Activated CD4-positive, alpha-beta T cell treated with anti-CD3 and anti-CD28 coated beads, Interleukin-2, Interleukin-4, amounts not matched to agents 100 ng/mL and 50 ng/mL, durations not matched to agents 16 hours and 8 hours (primary cell): Measurements from ENCODE around the gene DIS3L.
"Not testable (repeated sequence)": the region's sequence is repeated elsewhere in the genome, so short reads cannot be mapped to it uniquely, and the experiment has no call there.

ENCODE experiments used
- DNase-seq: peaks from one replicate; pipeline ENCODE4 v3.0.0-alpha.2; 2020; ENCODE audit warnings: low spot score

DIS3L gene

GRCh38 chr15:66310786-66311185 is 17.4 kb downstream of the DIS3L start:
- no peak for DNase-seq

DNA sequence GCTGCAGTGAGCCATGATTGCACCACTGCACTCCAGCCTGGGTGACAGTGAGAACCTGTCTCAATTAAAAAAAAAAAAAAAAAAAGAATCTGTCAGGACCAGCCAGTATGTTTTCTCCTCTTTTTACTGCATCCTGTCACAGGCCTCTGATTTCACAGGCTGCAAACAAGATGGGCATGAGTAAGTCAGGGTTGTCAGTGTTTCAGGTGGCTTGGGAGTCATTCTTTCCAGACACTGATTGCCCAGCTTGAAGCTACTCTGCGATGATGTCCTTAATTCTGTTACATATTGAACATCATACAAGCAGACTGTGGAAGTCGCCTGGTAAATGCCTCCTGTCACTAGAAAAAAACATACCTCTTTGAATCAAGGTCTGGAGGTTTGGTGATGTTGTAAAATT is 18.8 kb downstream of the DIS3L start:
- no peak for DNase-seq

- DNase-seq = no peak
Measured at GRCh38 chr15:66323312-66323928, 30.1 kb downstream of the DIS3L start.

DNA sequence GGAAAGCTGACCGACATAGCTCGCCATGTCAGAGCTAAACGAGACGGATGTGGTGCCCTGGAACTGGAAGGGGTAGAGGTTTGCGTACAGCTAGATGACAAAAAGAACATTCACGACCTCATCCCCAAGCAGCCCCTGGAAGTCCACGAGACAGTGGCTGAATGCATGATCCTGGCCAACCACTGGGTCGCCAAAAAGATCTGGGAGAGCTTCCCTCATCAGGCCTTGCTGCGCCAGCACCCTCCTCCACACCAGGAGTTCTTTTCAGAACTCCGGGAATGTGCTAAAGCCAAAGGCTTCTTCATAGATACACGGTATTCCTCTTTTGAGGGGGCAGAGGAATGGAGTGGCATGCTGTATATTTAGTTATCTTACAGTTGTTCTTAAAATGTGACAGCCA is 32.7 kb downstream of the DIS3L start:
- no peak for DNase-seq

GRCh38 chr15:66327736-66328135 is 34.4 kb downstream of the DIS3L start:
- DNase-seq = no peak

DNA sequence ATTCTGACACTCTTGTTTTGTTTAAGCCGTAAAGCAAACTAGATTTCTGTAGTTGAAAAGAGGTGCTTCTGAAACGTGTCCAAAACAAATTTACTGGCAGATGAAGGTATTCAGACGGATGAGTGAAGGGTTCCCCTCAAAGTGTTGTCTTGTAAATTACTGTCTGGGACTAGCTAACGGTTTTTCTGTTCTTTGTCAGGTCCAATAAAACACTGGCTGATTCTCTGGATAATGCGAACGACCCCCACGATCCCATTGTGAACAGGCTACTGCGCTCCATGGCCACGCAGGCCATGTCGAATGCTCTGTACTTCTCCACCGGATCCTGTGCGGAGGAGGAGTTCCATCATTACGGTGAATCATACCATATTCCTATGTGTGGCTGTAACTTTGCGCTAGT is 35.4 kb downstream of the DIS3L start:
- DNase-seq = no peak

- not testable (repeated sequence) for DNase-seq
Measured at GRCh38 chr15:66348530-66348929, 55.2 kb downstream of the DIS3L start.

DNA sequence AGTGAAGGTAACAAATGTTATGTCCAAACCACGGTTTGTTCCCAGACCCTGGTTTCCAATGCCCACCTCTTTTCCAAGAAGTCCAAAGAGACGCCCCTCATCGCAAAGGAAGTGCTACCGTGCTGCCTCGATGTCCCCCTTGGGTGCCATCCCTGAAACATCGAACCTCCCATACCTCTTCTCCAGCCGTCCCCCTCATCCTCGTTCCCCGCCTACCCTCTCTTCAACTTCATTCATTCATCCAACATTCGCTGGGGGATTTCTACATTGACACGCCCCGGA is 62.6 kb downstream of the DIS3L start:
- no peak for DNase-seq

GRCh38 chr15:66356359-66357236 is 63.2 kb downstream of the DIS3L start, which contains the start of gene TIPIN:
Gene TIPIN, minus strand, starts transcription at chr15:66356685. Its CDS starts 3,738 bp downstream, at chr15:66352947.
- DNase-seq = peak; percentile 98

DNA sequence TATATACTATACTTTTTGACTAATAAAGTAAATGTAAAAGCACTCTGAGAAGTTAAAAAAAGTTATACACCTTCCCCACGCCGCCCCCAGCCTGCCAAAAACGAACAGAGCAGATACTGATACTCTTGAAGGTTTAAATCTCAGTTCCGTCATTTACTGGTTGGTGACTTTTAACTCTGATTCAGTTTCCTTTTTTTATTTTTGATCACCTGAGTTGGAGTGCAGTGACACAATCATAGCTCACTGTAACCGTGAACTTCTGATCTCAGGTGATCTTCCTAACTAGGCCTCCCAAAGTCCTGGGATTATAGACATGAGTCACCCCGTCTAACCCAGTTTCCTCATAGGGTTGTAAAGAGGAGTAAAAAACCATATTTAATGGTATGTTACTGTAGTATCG is 66.4 kb downstream of the DIS3L start:
- DNase-seq = no peak

DNA sequence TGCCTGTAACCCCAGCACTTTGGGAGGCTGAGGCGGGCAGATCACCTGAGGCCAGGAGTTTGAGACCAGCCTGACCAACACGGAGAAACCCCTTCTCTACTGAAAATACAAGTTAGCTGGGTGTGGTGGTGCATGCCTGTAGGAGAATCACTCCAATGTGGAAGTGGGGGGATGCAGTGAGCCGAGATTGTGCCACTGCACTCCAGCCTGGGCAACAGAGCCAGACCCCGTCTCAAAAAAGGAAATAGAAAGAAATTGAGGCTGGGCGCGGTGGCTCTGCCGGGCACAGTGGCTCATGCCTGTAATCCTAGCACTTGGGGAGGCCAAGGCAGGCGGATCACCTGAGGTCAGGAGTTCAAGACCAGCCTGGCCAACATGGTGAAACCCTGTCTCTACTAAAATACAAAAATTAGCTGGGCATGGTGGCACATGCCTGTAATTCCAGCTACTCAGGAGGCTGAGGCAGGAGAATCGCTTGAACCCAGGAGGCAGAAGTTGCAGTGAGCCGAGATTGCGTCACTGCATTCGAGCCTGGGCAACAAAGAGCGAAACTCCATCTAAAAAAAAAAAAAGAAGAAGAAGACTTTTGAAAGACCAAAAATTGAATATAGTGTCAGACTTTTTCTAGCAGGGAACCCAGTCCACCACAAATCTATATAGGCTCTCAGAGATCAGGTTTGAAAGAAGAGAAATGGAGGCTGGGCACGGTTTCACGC is 68.5 kb downstream of the DIS3L start:
- not testable (repeated sequence) for DNase-seq

DNA sequence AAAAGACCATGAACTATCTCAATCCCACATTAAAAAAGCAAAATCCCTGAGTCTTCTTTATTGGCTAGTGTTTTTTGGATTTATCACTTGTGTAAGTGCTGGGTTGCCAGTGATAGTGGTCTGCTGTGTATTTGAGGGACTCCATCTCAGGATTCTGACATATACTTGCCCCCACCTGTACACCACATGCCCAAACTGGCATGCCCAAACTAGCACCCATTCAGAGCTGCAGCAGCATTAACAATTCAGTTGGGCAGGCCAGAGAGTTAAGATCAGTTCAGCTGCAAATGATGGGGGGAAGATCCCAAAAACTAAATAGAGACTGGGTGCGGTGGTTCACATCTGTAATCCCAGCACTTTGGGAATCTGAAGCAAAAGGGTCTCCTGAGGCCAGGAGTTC is 69.4 kb downstream of the DIS3L start:
- DNase-seq = no peak

GRCh38 chr15:66364944-66365528 is 71.7 kb downstream of the DIS3L start:
- no peak for DNase-seq

DNA sequence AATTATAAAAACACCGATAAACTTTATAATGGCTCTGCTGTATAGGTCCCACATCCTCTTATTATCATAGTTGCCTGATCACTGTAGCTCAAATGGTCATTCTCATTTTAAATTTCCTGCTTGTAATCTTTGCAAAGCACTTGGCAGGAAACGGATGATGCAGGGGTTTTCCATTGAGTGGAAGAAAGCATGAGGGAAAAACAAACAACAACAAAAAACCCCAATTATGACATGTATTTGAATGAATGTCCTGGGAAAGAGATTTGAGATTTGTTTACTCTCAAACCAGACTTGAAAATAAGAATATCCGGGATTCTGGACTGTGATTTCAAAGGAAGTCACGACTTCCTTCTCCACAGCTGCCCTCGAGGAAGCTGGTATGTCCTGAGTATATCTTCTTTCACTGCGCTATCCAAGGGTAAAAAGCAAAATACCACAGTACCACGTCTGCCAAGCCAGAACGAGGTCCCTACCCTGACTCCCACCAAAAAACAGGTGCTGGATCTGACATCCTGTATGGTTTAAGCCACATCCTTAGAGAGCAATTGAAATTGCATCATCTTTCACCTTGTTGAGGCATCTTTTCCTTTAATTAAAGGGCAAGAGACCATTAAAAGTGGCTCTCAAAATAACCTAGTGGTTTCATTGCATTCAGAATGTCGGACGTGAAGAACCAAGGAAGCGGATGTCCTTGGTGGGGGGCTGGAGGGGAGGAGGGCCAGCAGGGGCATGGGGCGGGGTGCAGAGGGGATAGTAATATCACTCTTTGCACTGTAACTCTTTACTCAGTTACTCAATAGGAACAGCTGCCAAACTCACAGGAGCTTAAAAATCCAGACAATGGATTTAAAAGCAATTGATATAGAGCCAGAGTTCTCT is 76.6 kb downstream of the DIS3L start:
- DNase-seq = peak; percentile 70

DNA sequence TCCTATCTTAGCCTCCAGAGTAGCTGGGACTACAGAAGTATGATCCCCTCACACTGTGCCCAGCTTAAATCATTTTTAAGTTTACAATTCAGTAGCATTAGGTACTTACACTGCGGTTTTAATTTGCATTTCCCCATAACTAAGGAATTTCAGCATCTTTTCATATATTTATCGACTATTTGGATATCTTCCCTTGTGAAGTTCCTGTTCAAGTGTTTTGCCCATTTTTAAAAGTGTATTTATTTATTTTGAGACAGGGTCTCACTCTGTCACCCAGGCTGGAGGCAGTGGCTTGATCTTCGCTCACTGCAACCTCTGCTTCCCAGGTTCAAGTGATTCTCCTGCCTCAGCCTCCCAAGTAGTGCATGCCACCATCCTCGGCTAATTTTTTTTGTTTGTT is 80.8 kb downstream of the DIS3L start:
- no peak for DNase-seq

- DNase-seq = no peak
Measured at GRCh38 chr15:66378814-66379430, 85.6 kb downstream of the DIS3L start.

GRCh38 chr15:66381376-66381775 is 88.0 kb downstream of the DIS3L start:
- not testable (repeated sequence) for DNase-seq
